Thoracic aorta (tissue), 2 donors: ENCODE data around the gene FTL. TPM values are rescaled to one million over a fixed set of nuclear protein-coding genes. Genes with fewer than 3 reads are reported as not detected.
"Not testable (repeated sequence)": the region's sequence is repeated elsewhere in the genome, so short reads cannot be mapped to it uniquely, and the experiment has no call there.

Experiments used
- ATAC-seq: fragments of 150-250 bp; one replicate; pipeline ENCODE4 v1.8.0; 2017; ENCODE audit warnings: low read depth; ENCODE audit not compliant: insufficient number of reproducible peaks, low FRiP score
- DNase-seq: peaks from one replicate; pipeline ENCODE4 v3.0.0-alpha.2; 2020; ENCODE audit warnings: low spot score
- H3K27ac ChIP-seq, 2 donors: fragments of 200-600 bp; sonication (generic); 1 replicate in 1 of 2; 2 replicates in 1 of 2; pipeline ENCODE4 v1.5.1; 2016; ENCODE audit warnings: mild to moderate bottlenecking in 2 of 2, moderate library complexity in 2 of 2
- H3K27me3 ChIP-seq: fragments of 200-600 bp; sonication (generic); replicated peaks from 2 replicates; pipeline ENCODE4 v1.6.0; 2016; ENCODE audit warnings: mild to moderate bottlenecking; ENCODE audit not compliant: insufficient read depth
- H3K36me3 ChIP-seq: fragments of 200-600 bp; sonication (generic); one replicate; pipeline ENCODE4 v1.5.1; 2016
- H3K4me1 ChIP-seq, 2 donors: fragments of 200-600 bp; sonication (generic); 1 replicate in 1 of 2; 2 replicates in 1 of 2; pipeline versions ENCODE4 v1.5.1 to v1.6.0; 2016; ENCODE audit warnings: low read depth in 2 of 2, mild to moderate bottlenecking in 1 of 2; ENCODE audit not compliant: control insufficient read depth in 1 of 2
- H3K4me3 ChIP-seq: fragments of 200-600 bp; sonication (generic); 2 replicates; pipeline ENCODE4 v1.5.1; 2016; ENCODE audit warnings: mild to moderate bottlenecking
- H3K9me3 ChIP-seq: fragments of 200-600 bp; sonication (generic); 2 replicates; pipeline ENCODE4 v1.5.1; 2016
- total RNA-seq, 2 donors: library from RNA; depleted of rRNA; stranded (reverse); fragments of >200 nt; gene quantifications; one replicate each; pipeline versions ENCODE4 v1.1.0 to v1.2.3, GENCODE V29; 2016
- TF ChIP-seq, protein P1 (sequence below): fragments of 200-600 bp; sonication (generic); IDR thresholded peaks from one replicate; pipeline ENCODE4 v1.5.1; 2019; ENCODE audit warnings: antibody characterized with exemption

The FTL gene
- total RNA-seq: 1,000 to 10,000 TPM; 3,403 to 7,108 TPM

DNA sequence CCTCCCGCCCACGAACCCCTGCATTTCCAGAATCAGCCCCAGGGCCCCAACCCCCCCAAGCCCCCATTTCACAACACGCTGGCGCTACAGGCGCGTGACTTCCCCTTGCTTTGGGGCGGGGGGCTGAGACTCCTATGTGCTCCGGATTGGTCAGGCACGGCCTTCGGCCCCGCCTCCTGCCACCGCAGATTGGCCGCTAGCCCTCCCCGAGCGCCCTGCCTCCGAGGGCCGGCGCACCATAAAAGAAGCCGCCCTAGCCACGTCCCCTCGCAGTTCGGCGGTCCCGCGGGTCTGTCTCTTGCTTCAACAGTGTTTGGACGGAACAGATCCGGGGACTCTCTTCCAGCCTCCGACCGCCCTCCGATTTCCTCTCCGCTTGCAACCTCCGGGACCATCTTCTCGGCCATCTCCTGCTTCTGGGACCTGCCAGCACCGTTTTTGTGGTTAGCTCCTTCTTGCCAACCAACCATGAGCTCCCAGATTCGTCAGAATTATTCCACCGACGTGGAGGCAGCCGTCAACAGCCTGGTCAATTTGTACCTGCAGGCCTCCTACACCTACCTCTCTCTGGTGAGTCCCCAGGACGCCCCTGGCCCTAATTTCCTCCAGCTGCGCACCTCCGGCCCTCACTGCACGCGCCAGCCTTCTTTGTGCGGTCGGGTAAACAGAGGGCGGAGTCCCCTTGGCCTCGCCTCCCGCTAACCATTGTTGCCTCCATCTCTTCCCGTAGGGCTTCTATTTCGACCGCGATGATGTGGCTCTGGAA, at the start of gene FTL:
FTL (plus strand) TSS at position 270 of the 766 bp plus-strand sequence; CDS start at position 469, 199 bp downstream.
- Histone ChIP-seq H3K36me3 (peaks cover 24% of the 10 kb centered on the region), H3K4me1 (peaks cover 15 to 49% of the 10 kb centered on the region in 2 donors), H3K27me3 (no peaks in the 10 kb centered on the region), H3K4me3 (peak within 1 kb of the TSS; percentile 81), H3K27ac (peak within 1 kb of the TSS; percentile 95 to 98), H3K9me3 (no peaks in the 10 kb centered on the region)
- DNase-seq (peak; percentile 89), ATAC-seq (peak; percentile 42)
- TF ChIP-seq, protein P1, sequence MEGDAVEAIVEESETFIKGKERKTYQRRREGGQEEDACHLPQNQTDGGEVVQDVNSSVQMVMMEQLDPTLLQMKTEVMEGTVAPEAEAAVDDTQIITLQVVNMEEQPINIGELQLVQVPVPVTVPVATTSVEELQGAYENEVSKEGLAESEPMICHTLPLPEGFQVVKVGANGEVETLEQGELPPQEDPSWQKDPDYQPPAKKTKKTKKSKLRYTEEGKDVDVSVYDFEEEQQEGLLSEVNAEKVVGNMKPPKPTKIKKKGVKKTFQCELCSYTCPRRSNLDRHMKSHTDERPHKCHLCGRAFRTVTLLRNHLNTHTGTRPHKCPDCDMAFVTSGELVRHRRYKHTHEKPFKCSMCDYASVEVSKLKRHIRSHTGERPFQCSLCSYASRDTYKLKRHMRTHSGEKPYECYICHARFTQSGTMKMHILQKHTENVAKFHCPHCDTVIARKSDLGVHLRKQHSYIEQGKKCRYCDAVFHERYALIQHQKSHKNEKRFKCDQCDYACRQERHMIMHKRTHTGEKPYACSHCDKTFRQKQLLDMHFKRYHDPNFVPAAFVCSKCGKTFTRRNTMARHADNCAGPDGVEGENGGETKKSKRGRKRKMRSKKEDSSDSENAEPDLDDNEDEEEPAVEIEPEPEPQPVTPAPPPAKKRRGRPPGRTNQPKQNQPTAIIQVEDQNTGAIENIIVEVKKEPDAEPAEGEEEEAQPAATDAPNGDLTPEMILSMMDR: no peak

DNA sequence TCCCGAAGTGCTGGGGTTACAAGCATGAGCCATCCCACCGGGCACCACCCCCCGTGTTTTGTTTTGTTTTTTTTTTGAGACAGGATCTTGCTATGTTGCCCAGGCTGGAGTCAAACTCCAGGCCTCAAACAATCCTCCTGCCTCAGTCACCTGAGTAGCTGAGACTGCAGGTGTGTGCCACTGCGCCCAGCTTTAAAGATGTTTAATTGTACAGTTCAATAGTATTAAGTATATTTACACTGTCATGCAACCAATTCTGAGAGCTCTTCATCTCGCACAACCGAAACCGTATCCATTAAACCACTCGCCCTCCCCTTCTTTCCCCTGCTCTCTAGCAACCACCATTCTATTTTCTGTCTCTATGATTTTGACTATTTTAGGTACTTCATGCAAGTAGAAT, 49.4 kb upstream of the FTL start:
- DNase-seq (no peak), ATAC-seq (no peak)
- no peak overlapping the region for H3K4me3 ChIP-seq
- TF ChIP-seq, protein P1: no peak
- H3K27me3 ChIP-seq: no peaks in the 10 kb centered on the region
- no peaks in the 10 kb centered on the region for H3K4me1 ChIP-seq
- H3K27ac ChIP-seq: no peak overlapping the region
- peaks cover 57% of the 10 kb centered on the region for H3K36me3 ChIP-seq
- H3K9me3 ChIP-seq: no peaks in the 10 kb centered on the region

DNA sequence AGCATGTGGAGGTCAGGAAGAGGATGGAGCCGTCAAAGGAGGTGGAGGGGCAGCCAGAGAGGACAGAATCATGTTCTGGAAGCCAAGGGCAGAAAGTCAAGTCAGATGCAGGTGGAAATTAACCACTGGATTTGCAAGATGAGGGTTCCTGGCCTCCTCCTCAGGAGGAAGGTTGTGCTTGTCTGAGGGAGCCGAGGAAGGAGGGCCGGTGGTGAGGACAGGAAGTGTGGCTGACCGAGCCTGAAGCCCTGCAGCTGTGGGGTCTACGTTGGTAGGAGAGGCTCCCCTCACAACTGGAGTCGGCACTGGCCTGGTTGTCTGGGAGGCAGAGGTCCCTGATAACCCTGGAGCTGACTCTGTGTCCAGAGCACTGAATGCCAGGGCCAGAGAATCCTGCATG, 47.0 kb upstream of the FTL start:
- no peak for DNase-seq
- ATAC-seq: no peak
- Histone ChIP-seq H3K27me3 (no peaks in the 10 kb centered on the region), H3K36me3 (peaks cover 58% of the 10 kb centered on the region), H3K4me1 (no peaks in the 10 kb centered on the region), H3K27ac (no peak overlapping the region), H3K4me3 (no peak overlapping the region), H3K9me3 (no peaks in the 10 kb centered on the region)
- TF ChIP-seq, protein P1: no peak

DNA sequence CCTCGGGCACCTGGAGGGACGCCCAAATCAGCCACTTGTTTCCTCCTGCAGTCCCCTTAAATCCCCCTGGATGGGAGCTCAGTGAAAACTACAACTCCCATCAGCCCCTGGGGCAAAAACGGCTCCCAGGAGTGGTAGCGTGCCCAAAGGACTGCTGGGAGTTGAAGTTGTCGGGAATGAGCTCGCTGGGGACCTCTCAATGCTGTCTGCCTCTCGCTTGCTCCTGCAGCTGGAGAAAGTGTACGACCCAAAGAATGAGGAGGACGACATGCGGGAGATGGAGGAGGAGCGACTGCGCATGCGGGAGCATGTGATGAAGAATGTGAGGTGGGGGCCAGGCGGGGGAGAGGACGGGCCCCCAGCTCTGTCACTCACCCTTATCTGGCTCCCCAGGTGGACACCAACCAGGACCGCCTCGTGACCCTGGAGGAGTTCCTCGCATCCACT, 46.3 kb upstream of the FTL start:
- no peaks in the 10 kb centered on the region for H3K9me3 ChIP-seq
- ATAC-seq: no peak
- TF ChIP-seq, protein P1: no peak
- no peaks in the 10 kb centered on the region for H3K27me3 ChIP-seq
- H3K27ac ChIP-seq: no peak overlapping the region
- DNase-seq: no peak
- no peaks in the 10 kb centered on the region for H3K4me1 ChIP-seq
- no peak overlapping the region for H3K4me3 ChIP-seq
- H3K36me3 ChIP-seq: peaks cover 58% of the 10 kb centered on the region

DNA sequence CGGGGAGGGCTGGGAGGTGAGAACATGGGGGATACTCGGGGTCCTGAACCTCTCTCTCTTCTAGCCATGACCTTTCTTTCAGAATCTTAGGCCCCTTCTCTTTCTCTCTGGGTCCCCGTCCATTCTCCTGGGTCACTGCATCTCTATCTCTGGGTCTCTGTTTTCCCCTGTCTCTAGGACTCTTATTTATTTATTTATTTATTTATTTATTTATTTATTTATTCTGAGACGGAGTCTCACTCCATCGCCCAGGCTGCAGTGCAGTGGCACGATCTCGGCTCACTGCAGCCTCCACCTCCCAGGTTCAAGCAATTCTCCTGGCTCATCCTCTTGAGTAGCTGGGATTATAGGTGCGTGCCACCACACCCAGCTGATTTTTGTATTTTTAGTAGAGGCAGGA, 45.8 kb upstream of the FTL start:
- not testable (repeated sequence) for H3K27ac ChIP-seq, H3K4me3 ChIP-seq, H3K9me3 ChIP-seq, H3K27me3 ChIP-seq, H3K4me1 ChIP-seq, DNase-seq, ATAC-seq
- peaks cover 53% of the 10 kb centered on the region for H3K36me3 ChIP-seq
